ENCODE results near the gene TESK1.

DNA sequence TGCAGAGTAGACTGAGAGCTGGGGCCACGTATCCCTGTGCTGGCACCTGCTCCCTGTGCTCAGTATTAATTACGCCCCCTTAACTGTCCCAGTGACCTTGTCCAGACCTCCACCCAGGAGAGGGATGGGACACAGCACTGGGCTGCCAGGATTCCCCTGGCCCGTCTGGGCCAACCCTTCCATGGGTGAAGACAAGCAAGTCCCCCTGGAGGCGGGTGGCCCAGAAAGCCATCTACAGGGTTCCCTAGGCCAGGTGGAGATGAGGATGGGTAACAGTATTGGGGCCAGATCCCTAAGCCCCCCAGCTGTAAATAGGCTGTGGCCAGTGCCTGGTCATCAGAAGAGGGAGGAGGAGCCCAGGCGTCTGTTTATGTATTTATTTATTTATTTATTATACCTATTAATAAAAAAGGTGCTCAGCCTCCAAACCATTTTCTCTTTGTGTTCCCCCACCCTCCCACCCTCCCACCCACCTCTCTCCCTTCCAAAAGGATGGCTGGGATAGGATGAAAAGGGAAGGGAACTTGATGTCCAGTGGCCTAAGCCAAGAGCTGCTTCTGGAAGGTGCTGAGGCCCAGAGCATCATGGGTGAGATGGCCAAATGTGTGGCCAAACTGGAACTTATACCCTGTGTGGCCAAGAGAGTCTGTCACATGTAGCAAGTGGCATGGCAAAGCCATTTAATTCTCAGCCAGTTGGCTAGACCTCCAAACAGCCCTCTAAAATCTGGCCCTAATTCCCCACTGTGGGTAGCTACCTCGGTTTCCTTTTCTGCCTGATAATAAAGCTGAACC lies 43.4 kb upstream of the TESK1 start:
- TF ChIP-seq YY1 (IDR thresholded peaks at IDR 0.05; ENCODE audit: low read depth) (no peak), CREB1 (IDR thresholded peaks at IDR 0.05; ENCODE audit: low read depth) (no peak), FOXM1 (IDR thresholded peaks at IDR 0.05; ENCODE audit: borderline replicate concordance, low read depth) (no peak), REST (IDR thresholded peaks at IDR 0.05; ENCODE audit: low read depth) (no peak), TAF1 (IDR thresholded peaks at IDR 0.05; ENCODE audit: low read depth) (no peak)
